GM19193 (cell line): ENCODE data around the gene PATJ.

Experiments
- POLR2A ChIP-seq: IDR thresholded peaks from 4 replicates; pipeline ENCODE4 v1.6.1; 2011; ENCODE audit not compliant: insufficient read depth, insufficient read length; ENCODE audit errors: extremely low read depth

The PATJ gene

DNA sequence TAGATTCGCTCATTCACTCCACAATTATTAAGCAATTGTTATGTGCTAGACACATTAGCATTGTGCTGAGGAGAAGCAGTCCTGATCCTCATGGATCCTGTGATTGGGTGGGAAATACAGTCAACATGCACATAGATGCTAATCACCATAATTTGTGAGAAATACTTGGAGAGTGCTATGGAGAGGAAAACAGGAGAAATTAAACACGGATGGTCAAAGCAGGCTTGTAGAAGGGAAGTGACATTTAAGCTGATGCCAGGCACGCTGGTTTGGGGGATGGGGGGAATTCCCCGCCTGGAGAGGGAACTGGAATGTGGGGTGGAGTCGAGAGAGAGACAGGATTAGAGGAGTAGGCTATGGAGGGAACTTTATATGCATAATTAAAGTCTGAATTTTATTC, 400.2 kb downstream of the PATJ start:
- no peak for TF ChIP-seq POLR2A

DNA sequence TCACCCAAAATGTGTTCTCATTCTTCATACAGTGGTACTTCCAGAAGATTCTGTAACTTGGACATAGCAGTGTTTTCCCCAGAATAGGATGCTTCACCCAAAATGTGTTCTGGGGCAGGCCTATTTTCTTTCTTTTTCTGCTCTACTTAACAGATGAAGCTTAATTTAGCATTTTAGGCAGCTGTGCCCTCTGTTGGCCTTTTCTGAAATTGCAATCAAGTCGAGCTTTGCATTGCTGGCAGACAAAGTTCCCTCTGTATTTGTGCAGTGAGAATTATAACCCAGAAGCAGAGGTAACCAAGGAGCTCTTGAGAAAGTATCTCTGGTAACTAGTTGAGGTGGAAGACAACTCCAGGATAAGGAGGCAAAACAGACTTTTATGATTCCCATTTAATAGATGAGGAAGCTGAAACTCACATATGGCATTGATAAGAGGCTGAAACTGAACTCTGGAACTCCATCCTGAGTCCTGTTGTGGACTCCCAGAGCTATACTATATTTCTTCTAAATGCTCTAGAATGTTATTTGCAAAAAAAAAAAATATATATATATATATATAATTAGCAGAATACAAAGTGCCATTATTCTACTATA, 402.1 kb downstream of the PATJ start:
- no peak for TF ChIP-seq POLR2A

DNA sequence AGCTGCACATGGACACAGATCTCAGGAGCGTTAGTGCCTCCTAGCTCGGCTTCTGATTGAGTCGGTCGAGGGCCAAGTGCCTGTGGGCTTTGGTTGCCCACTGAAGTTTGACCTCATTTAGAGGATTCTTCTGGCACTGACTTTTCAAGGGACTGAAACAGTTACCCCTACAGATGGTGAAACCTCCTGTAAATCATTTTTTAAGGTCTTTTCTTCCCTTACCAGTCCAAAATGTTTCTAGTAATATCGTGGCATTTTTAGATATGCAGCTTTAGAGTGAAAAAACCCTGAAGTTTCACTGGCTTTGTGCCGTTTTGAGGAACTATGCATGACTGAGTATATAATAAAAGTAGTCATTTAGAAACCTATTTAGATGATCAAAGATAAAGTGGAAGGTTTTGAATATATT, 417.7 kb downstream of the PATJ start:
- TF ChIP-seq POLR2A = no peak

DNA sequence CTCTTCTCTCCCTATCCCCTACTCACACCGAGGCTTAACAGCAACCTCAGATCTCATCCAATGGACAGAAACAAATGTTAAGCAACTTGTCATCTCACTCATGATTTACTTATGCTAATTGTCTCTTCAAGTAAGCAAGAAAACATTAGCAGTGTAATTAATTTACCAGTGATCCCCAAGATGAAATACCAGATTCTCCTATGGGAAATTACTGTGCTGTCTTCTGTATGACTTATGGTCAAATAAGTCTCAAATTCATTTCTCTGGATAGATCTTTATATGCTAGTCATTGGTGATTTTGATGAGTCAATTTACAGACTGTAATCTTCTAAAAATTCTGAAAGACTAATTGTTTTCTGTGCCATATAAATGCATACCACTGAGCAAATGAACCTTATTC, 419.4 kb downstream of the PATJ start:
- no peak for TF ChIP-seq POLR2A

DNA sequence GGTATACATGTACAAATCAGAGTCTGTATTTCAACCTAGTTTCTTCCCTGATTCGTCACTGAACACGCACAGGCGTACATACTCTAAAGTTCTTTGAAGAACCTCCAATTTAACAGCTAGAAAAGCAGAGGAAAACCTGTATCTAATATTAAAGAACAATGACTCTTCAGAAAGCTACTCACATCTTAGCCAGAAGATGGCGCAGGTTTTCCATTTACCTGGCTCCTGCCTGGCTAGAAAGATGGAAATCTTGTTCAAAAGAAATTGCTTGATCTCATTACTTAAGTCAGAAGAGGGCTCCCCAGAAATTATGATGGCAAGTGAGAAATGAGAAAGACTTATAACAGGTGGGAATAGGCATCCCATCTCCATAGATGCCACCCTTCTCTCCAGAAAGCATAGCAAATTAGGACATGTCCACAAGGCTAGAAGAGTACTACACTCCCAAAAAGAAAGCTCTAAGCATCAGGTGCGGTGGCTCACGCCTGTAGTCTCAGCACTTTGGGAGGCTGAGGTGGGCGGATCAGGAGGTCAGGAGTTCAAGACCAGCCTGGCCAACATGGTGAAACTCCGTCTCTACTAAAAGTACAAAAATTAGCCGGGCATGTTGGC, 433.4 kb downstream of the PATJ start:
- no peak for TF ChIP-seq POLR2A

DNA sequence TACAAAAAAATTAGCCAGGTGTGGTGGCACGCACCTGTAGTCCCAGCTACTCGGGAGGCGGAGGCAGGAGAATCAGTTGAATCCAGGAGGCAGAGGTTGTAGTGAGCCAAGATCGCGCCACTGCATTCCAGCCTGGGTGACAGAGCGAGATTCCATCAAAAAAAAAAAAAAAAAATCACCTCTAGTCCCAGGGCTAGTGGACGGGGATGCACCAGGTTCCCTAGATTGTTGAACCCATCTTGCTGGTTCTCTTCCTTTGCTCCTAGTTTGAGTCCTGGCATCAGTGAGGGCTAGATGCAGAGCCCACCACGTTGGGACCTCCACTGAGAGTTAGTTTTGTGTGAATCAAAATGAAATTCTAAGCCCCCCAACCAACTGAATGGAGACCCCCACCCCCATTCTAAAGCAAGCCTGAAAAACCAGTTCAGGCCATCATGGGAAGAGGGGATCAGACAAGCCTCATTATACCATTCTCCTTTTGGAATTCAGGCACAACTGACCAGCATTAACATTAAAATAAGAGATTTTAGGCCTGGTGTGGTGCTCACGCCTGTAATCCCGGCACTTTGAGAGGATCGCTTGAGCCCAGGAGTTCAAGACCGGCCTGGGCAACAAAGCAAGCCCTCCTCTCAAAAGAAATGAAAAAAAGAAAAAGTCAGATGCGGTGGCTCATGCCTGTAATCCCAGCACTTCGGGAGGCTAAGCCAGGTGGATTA, 434.5 kb downstream of the PATJ start:
- no peak for TF ChIP-seq POLR2A

DNA sequence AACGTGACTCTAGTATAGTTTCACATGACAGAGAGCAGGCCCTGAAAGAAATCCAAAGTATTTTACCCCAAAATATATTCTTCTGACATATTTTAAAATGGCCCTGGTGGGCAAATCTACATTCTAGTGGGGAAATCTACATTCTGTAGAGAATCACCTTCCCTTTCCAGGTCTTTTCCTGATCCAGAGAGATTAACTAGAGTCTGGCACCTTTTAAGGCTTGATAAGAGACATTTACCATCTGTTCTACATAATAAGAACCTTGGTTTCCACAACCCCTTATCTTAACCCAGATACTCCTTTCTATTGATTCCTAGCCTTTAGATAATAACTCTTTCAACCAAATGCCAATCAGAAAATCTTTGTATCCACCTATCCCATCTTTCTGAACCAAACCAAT, 435.3 kb downstream of the PATJ start:
- no peak for TF ChIP-seq POLR2A

DNA sequence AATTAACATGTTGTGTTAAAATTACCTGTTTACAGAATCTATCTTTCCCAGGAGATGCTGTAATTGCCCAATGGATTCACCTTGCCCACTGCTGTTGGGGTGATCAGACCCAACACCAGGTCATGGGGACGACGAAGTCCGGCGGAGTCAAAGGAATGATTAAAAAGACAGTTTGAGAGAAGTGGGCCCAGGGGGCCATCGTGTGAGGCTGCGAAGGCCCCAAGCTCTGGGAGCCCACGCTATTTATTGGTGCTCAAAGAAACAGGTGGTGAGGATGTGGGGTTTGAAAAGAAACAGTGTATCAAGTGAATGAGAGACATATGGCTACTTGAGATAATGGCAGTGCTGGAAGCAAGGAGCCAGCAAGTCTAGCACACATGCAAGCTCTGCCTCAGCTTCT, 436.1 kb downstream of the PATJ start:
- no peak for TF ChIP-seq POLR2A

DNA sequence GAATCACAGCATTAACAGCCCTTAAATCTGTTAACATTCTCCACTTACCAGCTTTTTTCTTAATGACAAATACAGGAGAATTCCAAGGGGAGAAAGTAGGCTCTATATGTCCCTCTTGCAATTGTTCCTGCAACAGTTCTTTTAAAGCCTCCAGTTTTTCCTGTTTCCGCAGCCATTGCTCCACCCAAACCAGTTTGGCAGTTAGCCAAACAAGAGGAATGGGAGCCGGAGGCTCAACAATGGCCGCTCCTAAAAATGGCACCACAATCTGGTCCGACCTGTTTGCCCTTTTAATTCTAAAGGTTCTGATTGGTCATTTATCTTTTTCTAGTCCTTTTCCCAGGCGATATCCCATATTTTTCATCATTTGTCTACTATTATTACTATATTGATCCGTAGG, 438.4 kb downstream of the PATJ start:
- no peak for TF ChIP-seq POLR2A

DNA sequence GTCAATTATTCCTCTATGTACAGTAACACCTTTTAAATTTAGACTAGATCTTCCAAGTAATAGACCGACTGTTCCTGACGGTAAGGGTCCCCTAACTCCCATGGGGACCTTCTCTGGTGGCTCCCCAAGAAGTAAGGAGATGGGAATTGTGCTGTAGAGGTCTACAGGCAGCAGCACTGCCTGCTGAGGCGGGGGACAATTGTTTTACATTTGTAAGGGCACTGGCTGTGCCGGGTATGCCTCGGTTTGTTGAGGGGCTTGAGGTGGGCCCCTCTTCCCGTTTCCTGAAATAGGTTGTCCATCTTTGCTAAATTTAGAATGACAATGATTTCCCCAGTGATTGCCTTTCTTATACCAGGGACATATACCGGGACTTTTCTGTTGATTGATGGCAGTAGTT, 439.3 kb downstream of the PATJ start:
- no peak for TF ChIP-seq POLR2A

DNA sequence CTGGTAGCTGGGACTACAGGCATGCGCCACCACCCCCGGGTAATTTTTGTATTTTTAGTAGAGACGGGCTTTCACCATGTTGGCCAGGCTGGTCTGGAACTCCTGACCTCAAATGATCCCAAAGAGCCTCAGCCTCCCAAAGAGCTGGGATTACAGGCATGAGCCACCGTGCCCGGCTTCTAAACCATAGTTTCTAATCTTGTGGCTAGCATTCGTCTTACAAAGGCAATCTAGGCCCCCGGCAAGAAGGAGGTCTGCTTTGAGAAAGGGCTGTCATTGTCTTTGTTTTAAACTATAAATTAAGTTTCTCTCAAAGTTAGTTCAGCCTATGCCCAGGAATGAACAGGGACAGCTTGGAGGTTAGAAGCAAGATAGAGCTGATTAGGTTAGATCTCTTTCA, 442.1 kb downstream of the PATJ start:
- TF ChIP-seq POLR2A = no peak

DNA sequence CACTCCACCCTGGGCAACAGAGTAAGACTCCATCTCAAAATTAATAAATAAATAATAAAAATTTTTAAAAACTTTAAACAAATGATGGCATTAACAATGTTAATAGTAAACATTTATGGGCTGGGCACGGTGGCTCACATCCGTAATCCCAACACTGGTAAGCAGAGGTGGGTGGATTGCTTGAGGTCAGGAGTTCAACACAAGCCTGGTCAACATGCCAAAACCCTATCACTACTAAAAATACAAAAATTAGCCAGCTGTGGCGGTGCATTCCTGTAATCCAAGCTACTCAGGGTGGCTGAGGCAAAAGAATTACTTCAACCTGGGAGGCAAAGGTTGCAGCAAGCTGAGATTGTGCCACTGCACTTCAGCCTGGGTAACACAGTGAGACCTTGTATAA, 443.4 kb downstream of the PATJ start:
- no peak for TF ChIP-seq POLR2A

DNA sequence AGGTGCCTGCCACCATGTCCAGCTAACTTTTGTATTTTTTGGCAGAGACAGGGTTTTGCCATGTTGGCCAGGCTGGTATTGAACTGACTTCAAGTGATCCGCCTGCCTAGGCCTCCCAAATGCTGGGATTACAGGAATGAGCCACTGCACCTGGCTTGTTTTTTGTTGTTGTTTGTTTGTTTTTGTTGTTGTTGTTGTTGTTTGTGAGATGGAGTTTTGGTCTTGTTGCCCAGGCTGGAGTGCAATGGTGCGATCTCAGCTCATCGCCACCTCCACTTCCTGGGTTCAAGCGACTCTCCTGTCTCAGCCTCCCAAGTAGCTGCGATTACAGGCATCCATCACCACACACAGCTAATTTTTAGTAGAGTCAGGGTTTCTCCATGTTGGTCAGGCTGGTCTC, 445.3 kb downstream of the PATJ start:
- no peak for TF ChIP-seq POLR2A

DNA sequence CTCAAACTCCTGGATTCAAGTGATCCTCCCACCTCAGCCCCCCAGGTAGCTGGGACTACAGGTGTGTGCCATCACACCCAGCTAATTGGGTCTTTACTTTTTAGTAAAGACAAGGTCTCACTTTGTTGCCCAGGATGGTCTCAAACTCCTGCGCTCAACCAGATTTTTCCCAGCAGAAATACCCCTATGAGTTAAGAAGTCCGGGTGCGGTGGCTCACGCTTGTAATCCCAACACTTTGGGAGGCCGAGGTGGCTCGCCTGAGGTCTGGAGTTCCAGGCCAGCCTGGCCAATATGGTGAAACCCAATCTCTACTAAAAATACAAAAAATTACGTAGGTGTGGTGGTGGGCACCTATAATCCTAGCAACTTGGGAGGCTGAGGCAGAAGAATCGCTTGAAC, 445.8 kb downstream of the PATJ start:
- TF ChIP-seq POLR2A = no peak

DNA sequence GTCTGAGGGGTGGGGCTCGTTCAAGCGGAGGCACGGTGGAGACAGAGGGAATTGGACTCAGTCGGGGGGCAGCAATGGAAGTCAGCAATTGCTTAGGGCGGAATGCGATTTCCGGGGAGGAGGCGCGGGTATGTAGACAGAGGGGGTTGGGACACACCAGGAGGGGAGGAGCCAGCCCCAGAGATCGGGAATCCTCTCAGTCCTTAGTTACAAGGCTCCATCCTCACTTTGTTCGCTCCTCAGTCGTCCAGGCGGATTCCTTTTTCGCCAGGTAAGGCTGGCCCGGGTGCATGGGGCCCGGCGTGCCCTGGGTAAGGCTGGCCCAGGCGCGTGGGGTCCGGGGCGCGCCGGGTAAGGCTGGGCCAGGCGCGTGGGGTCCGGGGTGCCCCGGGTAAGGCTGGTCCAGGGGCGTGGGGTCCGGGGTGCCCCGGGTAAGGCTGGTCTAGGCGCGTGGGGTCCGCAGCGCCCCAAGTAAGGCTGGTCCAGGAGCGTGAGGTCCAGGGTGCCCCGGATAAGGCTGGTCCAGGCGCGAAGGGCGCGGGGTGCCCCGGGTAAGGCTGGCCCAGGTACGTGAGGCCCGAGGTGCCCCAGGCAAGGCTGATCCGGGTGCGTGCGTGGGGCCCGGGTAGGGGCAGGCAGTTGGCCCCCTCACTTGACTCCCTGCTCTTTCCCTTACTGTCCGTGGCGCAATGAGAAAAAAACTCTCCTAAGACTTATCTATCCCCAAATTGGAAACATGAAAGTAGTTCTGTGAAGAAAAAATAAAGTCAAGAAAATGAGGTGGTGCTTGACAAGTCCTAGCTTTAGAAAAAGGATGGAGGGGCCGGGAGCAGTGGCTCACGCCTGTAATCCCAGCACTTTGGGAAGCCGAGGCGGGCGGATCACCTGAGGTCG, 452.6 kb downstream of the PATJ start, which contains the start of gene L1TD1:
TSS of gene L1TD1 (plus strand) at position 199 of the 894 bp plus-strand sequence. CDS start 11,780 bp downstream, outside the sequence.
- no peak for TF ChIP-seq POLR2A
